ENCODE data around the gene FAM20A. TPM values are rescaled to one million over a fixed set of nuclear protein-coding genes. Genes with fewer than 3 reads are reported as not detected.

Gene FAM20A
- total RNA-seq, 1 donor from 2014 or later = 2.9 TPM

GRCh38 chr17:68569346-68569745 is 31.8 kb downstream of the FAM20A start:
- Histone ChIP-seq H3K27me3 (ENCODE audit: low read depth) (no peaks in the 10 kb centered on the region), H3K27ac (replicated peaks) (no peak overlapping the region), H3K9me3 (replicated peaks) (no peaks in the 10 kb centered on the region), H3K4me1 (peaks cover 7% of the 10 kb centered on the region), H3K36me3 (no peaks in the 10 kb centered on the region), H3K4me3 (no peak overlapping the region)
- intact Hi-C loops (cut with micrococcal nuclease) = no loop called here
- TF ChIP-seq, protein P1, sequence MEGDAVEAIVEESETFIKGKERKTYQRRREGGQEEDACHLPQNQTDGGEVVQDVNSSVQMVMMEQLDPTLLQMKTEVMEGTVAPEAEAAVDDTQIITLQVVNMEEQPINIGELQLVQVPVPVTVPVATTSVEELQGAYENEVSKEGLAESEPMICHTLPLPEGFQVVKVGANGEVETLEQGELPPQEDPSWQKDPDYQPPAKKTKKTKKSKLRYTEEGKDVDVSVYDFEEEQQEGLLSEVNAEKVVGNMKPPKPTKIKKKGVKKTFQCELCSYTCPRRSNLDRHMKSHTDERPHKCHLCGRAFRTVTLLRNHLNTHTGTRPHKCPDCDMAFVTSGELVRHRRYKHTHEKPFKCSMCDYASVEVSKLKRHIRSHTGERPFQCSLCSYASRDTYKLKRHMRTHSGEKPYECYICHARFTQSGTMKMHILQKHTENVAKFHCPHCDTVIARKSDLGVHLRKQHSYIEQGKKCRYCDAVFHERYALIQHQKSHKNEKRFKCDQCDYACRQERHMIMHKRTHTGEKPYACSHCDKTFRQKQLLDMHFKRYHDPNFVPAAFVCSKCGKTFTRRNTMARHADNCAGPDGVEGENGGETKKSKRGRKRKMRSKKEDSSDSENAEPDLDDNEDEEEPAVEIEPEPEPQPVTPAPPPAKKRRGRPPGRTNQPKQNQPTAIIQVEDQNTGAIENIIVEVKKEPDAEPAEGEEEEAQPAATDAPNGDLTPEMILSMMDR (IDR thresholded peaks at IDR 0.05; ENCODE audit: borderline replicate concordance) = no peak
- DNase-seq = no peak

- intact Hi-C loops (cut with micrococcal nuclease) = no loop called here
- Histone ChIP-seq H3K4me1 (peaks cover 7% of the 10 kb centered on the region), H3K27ac (replicated peaks) (no peak overlapping the region), H3K36me3 (no peaks in the 10 kb centered on the region), H3K27me3 (ENCODE audit: low read depth) (no peaks in the 10 kb centered on the region), H3K9me3 (replicated peaks) (no peaks in the 10 kb centered on the region), H3K4me3 (no peak overlapping the region)
- TF ChIP-seq, protein P1 (IDR thresholded peaks at IDR 0.05; ENCODE audit: borderline replicate concordance) = no peak
- no peak for DNase-seq
Measured at GRCh38 chr17:68568581-68568980, 32.6 kb downstream of the FAM20A start.

DNA sequence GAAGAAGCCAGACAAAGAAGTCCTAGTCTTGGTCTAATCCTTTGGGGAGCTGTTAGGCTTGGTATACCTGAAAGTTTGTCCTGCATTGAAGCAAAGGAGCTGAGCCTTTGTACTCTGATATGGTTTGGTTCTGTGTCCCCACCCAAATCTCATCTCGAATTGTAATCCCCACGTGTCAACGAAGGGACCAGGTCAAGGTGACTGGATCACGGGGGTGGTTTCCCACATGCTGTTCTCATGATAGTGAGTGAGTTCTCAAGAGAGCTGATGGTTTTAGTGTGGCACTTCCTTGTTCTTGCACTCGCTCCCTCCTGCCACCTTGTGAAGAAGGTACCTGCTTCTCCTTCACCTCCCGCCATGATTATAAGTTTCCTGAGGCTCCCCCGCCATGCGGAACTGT is 33.6 kb downstream of the FAM20A start:
- DNase-seq = no peak
- TF ChIP-seq, protein P1 (IDR thresholded peaks at IDR 0.05; ENCODE audit: borderline replicate concordance) = no peak
- Histone ChIP-seq H3K36me3 (no peaks in the 10 kb centered on the region), H3K9me3 (replicated peaks) (no peaks in the 10 kb centered on the region), H3K27me3 (ENCODE audit: low read depth) (no peaks in the 10 kb centered on the region), H3K4me3 (no peak overlapping the region), H3K27ac (replicated peaks) (no peak overlapping the region), H3K4me1 (peaks cover 7% of the 10 kb centered on the region)
- intact Hi-C loops (cut with micrococcal nuclease) = no loop called here

DNA sequence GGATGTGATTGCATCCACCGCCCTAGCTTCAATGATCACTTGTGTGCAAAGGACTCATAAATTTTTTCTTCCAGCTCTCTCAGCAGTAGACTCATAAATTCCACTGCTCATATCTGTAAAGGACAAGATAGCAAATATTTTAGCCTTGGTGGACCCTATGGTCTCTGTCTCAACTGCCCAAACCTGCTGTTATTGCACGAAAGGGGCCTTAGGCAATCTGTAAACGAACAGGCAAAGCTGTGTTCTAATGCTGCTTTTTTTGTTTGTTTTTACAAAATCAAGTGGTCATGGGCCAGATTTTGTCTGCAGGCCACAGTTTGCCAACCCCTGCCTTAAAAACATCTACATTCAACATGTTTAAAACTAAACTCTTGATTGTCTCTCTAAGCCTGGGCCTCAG is 34.1 kb downstream of the FAM20A start:
- Histone ChIP-seq H3K36me3 (no peaks in the 10 kb centered on the region), H3K9me3 (replicated peaks) (no peaks in the 10 kb centered on the region), H3K27ac (replicated peaks) (no peak overlapping the region), H3K27me3 (ENCODE audit: low read depth) (no peaks in the 10 kb centered on the region), H3K4me3 (no peak overlapping the region), H3K4me1 (peaks cover 8% of the 10 kb centered on the region)
- intact Hi-C loops (cut with micrococcal nuclease) = no loop called here
- TF ChIP-seq, protein P1 (IDR thresholded peaks at IDR 0.05; ENCODE audit: borderline replicate concordance) = no peak
- DNase-seq = no peak

- Histone ChIP-seq H3K36me3 (no peaks in the 10 kb centered on the region), H3K27ac (replicated peaks) (no peak overlapping the region), H3K4me1 (peaks cover 14% of the 10 kb centered on the region), H3K27me3 (ENCODE audit: low read depth) (no peaks in the 10 kb centered on the region), H3K4me3 (no peak overlapping the region), H3K9me3 (replicated peaks) (no peaks in the 10 kb centered on the region)
- intact Hi-C loops (cut with micrococcal nuclease) = no loop called here
- TF ChIP-seq, protein P1 (IDR thresholded peaks at IDR 0.05; ENCODE audit: borderline replicate concordance) = no peak
- no peak for DNase-seq
Measured at GRCh38 chr17:68566442-68566738, 34.8 kb downstream of the FAM20A start.
